ENCODE measurements around the gene UQCRH.
"Not testable (repeated sequence)": the region's sequence is repeated elsewhere in the genome, so short reads cannot be mapped to it uniquely, and the experiment has no call there.

UQCRH gene

GRCh38 chr1:46334030-46334384 is 30.5 kb downstream of the UQCRH start:
- DNase-seq, result no peak

- DNase-seq, result no peak
These were observed 31.6 kb downstream of the UQCRH start for GRCh38 chr1:46335081-46335480.

- DNase-seq, result not testable (repeated sequence)
These were observed 33.9 kb downstream of the UQCRH start for GRCh38 chr1:46337409-46337808.

- DNase-seq, result peak; percentile 67
These were observed 37.1 kb downstream of the UQCRH start, which contains the start of gene NSUN4 for GRCh38 chr1:46340404-46341221. Gene NSUN4, plus strand, starts transcription at chr1:46340807. Its CDS starts 20 bp downstream, at chr1:46340827.

- DNase-seq, result no peak
These were observed 38.0 kb downstream of the UQCRH start for GRCh38 chr1:46341222-46342083.

GRCh38 chr1:46342084-46342656 is 38.7 kb downstream of the UQCRH start:
- no peak for DNase-seq

- no peak for DNase-seq
These were observed 39.3 kb downstream of the UQCRH start for GRCh38 chr1:46342677-46343350.

- no peak for DNase-seq
These were observed 39.8 kb downstream of the UQCRH start for GRCh38 chr1:46343351-46343695.

GRCh38 chr1:46343705-46344104 is 40.2 kb downstream of the UQCRH start:
- no peak for DNase-seq

- no peak for DNase-seq
These were observed 41.0 kb downstream of the UQCRH start for GRCh38 chr1:46344481-46344880.

- DNase-seq, result no peak
These were observed 41.8 kb downstream of the UQCRH start for GRCh38 chr1:46345281-46345680.

GRCh38 chr1:46352363-46352762 is 48.9 kb downstream of the UQCRH start:
- no peak for DNase-seq

GRCh38 chr1:46355920-46356319 is 52.4 kb downstream of the UQCRH start:
- DNase-seq, result not testable (repeated sequence)

- no peak for DNase-seq
These were observed 58.7 kb downstream of the UQCRH start for GRCh38 chr1:46362158-46362557.

GRCh38 chr1:46363121-46363520 is 59.6 kb downstream of the UQCRH start:
- DNase-seq, result no peak

GRCh38 chr1:46364612-46365011 is 61.1 kb downstream of the UQCRH start:
- DNase-seq, result no peak

GRCh38 chr1:46365796-46366195 is 62.3 kb downstream of the UQCRH start:
- DNase-seq, result not testable (repeated sequence)
